OCI-LY1 (cell line): Measurements from ENCODE around the gene SNED1.

ENCODE experiments used
- EZH2 ChIP-seq: fragments of 200-600 bp; sonication (generic), shearing (Covaris generic); IDR thresholded peaks from 2 replicates; pipeline ENCODE4 v1.8.0; 2017; ENCODE audit warnings: borderline replicate concordance, mixed run types, mild to moderate bottlenecking, antibody characterized with exemption, low read length, moderate library complexity, mixed read lengths
- TF ChIP-seq, protein P1 (sequence below): fragments of 200-600 bp; sonication (generic), shearing (Covaris generic); IDR thresholded peaks from 2 replicates; pipeline ENCODE4 v1.5.1; 2017; ENCODE audit warnings: mild to moderate bottlenecking, antibody characterized with exemption, low read length, moderate library complexity, mixed read lengths

DNA sequence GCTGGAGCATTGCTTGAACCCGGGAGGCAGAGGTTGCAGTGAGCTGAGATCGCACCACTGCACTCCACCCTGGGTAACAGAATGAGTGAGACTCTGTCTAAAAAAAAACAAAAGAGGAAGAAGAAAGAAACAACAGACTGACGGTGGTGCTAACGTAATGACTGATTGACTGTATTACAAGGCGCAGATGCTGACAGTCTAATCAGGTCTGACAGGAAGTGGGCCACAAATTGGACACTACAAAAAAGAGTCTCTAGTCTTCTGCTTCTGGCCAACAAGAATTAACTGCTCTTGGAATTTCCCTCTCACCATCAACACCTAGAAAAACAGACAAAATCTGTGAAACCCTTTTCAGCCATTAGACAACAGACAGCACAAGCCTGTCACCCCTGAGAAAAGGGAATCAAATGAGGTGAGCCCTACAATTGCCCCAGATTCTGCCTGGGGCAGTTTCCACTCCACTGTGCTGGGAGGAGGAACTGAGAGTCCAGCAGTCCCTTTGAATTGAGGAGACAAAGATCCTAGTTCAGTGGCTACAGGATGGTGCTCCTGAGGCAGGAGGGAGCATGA, 43.3 kb downstream of the SNED1 start:
- TF ChIP-seq, protein P1, sequence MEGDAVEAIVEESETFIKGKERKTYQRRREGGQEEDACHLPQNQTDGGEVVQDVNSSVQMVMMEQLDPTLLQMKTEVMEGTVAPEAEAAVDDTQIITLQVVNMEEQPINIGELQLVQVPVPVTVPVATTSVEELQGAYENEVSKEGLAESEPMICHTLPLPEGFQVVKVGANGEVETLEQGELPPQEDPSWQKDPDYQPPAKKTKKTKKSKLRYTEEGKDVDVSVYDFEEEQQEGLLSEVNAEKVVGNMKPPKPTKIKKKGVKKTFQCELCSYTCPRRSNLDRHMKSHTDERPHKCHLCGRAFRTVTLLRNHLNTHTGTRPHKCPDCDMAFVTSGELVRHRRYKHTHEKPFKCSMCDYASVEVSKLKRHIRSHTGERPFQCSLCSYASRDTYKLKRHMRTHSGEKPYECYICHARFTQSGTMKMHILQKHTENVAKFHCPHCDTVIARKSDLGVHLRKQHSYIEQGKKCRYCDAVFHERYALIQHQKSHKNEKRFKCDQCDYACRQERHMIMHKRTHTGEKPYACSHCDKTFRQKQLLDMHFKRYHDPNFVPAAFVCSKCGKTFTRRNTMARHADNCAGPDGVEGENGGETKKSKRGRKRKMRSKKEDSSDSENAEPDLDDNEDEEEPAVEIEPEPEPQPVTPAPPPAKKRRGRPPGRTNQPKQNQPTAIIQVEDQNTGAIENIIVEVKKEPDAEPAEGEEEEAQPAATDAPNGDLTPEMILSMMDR, result no peak
- TF ChIP-seq EZH2, result no peak
